ENCODE results near the gene SCAI.
A peak's percentile ranks its signal among the peaks of the same experiment; 100 is the strongest.
"Not testable (repeated sequence)": the region's sequence is repeated elsewhere in the genome, so short reads cannot be mapped to it uniquely, and the experiment has no call there.

The SCAI gene

DNA sequence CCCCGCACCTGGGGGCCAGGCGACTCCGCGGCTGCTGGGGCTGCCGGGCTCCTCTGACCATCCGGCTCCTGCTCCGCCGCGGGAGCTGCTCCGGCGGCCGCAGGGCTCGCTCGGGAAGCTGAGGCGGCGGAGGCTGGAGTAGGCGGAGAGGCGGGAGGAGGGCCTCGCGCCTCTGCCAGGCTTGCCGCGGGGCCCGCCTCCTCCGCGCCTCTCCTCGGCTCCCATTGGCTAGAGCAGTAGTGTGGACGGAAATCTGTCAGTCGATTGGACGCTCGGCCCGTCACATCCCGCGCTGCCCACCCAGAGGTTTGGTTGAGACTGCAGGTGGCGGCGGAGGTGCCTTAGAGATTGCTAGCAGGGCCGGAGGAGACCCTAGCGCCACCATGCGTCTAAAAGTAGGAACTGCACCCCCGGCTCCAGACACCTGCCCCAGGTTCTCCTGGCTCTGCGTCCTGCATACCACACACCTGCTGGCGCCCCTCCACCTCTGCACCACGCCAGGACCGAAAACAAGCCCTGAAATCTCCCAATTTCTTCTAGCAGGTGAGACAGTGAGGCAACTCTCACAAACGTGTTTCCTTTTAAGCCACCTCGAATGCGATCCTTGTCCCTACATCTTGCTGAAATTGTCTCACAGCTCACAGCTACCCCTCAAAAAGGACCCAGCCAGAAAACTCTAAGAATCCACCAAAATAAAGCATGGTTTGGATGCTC, at the start of gene SCAI:
Gene SCAI, minus strand, starts transcription at position 152 of the 714 bp plus-strand sequence. Its CDS starts 91 bp downstream, at position 61.
- peak; percentile 99 to 100 for ATAC-seq

DNA sequence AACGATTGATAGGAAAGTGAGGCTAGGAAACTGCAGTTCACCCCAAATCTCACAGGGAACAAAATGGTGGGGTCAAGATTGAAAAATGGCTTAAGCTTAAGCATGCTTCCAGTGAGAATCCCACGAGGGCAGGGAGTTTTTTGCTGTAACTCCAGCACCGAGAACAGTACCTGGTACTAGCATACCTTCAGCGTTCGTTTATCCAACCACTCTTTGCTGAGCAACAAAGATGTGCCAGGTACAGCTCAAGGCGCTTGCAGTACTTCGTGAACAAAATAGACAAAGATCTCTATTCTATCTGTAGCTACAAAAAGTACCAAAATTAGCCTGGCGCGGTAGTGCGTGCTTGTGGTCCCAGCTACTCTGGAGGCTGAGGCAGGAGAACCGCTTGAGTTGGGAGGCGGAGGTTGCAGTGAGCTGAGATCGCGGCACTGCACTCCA, 47.1 kb upstream of the SCAI start:
- ATAC-seq, result no peak

DNA sequence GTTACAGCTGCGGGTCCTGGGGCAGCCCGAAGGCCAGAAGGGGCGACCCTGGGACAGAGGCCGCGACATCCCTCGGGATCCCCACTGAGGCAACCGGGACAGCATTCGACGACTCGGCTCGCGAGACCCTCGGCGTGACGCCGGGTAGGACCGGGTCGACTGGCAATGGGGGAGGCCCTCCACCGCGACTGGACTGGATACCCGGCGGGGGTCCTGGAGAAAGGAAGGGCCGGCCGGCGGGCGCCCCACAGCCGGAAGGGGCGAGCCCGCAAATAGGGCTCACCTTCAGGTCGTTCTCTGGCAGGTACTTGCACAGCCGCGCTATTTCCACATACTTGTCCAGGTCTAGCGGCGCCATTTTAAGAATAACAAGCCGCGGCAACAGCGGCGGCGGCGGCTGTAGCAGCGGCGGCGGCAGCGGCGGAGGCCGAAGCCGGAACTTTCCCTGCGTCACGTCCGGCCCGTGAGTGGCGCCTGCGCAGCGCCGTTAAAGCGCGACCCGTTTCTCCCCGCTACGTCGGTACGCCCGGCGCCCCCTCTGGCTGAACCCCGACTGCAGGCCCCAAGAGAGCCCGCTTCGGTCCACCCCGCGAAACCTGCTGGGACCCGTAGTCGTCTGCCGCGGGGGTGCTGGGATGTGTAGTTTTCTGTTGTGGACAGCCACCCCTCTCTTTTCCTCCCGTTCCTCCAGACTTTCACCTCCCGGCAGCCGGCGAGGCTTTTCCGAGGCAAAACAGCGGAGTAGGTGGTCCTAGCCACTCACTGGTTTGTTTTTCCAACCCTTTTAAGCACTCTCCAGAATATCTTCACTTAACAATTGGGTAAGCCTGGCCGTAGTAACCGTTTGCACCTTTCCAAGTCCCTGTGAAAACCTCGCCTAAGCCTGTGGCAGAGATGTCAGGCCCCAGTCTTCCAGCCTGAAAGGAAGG, 46.3 kb upstream of the SCAI start, which contains the start of gene PPP6C:
Gene PPP6C, minus strand, starts transcription at position 443 of the 929 bp plus-strand sequence. Its CDS starts 85 bp downstream, at position 358.
- ATAC-seq, result peak; percentile 95 to 97

DNA sequence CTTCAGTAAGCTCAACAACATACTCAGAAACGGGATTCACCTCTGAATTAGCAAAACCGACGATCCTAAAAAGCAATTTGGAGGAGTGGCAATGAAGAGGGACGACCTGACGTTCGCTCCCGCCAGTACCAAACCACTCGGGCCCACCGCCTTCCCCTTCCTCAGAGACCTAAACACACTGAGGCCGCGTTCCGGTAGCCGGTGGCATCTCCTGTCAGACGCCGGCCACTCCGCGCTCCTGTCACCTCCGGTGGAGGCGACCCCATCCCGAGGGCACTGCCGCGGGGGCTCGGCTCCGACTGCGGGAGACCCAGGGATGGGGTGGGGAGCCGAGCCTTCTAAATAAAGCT, 45.7 kb upstream of the SCAI start:
- ATAC-seq, result peak in 1 of 2 donors; percentile 4

DNA sequence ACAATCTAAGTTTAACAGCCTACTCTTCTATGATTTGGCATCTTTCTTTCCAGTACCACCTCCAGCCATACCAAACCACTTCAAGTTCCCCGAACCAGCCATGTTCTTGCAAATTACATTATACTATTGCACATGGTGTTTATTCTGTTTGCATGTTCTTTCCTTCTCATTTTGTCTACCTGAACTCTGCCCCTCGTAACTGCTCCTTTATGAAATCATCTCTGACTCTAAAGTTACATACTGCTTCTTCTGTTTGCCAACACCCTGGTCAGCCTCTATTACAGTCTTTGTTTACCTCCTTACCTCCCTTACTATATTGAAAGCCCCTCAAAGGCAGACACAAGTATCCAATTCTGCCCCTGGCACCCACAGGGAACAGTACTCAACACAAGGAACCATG, 40.2 kb upstream of the SCAI start:
- no peak for ATAC-seq

DNA sequence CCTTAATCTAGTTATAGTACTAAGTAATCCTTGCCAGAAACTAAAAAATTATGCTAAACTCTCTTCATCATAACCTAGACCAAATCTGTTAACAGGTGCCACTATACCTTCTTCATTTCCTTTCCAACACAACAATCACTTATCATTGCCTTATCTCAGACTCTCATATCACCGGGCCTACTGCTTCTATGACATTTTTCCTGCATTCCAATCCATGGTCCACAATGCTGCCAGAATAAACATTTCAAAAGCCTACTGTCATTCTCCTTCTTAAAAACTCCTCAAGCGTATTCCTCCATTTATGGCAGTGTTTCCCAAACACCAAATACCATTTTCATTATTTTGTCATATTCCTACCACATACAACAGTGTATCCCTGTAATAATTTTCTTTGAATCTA, 39.7 kb upstream of the SCAI start:
- no peak for ATAC-seq

DNA sequence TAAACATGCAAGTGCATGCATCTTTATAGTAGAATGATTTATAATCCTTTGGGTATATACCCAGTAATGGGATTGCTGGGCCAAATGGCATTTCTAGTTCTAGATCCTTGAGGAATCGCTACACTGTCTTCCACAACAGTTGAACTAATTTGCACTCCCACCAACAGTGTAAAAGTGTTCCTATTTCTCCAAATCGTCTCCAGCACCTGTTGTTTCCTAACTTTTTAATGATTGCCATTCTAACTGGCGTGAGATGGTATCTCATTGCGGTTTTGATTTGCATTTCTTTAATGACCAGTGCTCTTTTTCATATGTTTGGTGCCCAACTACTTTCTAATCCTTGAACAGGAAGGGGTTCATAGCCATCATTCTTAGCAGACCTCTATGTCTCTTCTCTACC, 38.4 kb upstream of the SCAI start:
- ATAC-seq, result not testable (repeated sequence)

DNA sequence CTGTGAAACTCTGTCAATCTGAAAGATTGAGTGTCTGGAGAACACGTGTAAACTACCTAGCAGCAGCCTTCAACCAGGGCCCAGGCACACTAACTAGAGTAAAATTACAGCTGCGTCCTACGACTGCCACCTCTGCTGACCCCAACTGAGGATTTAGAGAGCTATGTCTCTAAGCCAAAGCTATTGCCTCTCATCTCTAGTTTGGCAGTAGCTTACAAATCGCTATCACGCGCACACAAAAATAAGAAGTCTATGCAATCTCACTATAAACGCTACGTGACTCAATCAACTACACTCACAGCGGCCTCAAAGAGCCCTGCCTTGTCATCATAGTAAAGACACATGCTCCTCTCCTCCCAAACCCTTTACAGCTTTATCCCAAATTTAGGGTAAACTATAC, 37.5 kb upstream of the SCAI start:
- no peak for ATAC-seq

DNA sequence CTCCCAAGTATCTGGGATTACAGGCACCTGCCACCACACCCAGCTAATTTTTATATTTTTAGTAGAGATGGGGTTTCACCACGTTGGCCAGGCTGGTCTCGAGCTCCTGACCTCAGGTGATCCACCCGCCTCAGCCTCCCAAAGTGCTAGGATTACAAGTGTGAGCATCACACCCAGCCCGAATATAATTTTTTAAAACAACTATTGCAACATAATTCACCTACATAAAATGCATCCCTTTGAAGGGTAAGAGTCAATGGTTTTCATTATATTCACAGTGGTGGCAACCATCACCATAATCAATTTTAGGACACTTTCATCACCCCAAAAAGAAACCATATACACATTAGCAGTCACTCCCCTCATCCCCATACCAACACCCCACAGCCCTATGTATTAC, 36.4 kb upstream of the SCAI start:
- ATAC-seq, result not testable (repeated sequence)

DNA sequence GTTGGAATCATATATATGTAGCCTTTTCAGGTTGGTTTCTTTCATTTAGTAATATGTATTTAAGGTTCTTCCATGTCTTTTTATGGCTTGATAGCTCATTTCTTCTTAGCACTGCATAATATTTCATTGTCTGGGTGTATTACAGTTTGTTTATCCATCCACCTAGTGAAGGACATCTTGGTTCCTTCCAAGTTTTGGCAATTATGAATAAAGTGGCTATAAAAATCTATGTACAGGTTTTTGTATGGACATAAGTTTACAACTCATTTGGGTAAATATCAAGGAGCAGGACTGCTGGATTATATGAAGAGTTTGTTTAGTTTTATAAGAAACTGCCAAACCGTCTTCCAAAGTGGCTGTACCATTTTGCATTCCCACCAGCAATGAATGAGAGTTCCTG, 34.6 kb upstream of the SCAI start:
- ATAC-seq, result no peak

DNA sequence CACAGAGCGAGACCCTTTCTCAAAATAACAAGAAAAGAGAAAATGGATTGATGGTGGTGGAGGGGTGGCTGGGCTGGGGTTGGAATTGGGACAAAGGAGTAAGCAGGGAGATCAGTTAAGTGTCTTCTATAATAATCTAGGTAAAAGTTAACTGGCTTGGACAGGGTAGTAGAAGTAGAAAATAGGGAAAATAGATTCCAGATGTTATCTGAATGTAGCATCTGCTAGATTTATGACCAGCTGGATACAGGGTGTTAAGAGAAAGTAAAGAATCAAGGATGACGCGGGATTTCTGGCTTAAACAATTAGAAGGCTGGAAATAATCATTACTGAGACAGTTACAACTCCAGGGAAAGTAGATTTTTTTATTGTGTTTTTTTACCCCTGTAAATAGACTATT, 33.3 kb upstream of the SCAI start:
- ATAC-seq, result no peak

DNA sequence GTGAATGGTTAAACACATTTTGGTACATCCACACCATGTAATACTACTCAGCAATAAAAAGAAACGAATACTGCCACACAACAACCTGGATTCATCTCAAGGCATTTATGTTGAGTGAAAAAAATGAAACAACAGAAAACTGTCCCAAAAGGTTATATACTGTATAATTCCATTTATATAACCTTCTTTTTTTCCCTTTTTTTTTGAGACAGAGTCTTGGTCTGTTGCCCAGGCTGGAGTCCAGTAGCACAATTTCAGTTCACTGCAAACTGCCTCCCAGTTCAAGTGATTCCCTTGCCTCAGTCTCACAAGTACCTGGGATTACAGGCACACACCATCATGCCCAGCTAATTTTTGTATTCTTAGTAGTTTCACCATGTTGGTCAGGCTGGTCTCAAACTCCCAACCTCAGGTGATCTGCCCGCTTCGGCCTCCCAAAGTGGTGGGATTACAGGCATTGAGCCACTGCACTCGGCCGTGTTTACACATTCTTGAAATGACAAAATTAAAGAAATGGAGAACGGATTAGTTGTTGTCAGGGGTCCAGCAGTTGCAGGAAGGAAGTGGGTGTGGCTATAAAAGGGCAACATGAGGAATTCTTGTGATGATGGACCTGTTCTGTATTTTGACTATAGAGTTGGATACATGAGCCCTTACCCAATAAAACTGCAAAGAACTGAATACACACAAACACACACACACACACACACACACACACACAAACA, 28.9 kb upstream of the SCAI start:
- no peak for ATAC-seq

DNA sequence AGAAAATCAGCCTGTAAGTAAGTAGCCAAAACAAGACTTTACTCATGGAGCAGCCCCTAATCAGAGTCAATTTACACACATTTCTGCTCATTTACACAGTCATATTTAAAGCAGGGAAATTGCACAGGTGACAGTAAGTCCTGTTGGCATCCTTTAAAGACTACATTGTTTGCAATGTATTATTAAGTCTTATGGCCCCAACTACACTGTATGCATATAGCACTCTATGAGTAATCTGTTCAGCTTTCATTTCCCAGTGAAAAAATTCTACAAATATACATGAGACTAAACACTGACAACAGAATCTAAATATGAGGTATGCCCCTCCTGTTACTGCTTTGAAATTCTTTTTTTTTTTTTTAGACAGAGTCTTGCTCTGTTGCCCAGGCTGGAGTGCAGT, 26.6 kb upstream of the SCAI start:
- no peak for ATAC-seq

DNA sequence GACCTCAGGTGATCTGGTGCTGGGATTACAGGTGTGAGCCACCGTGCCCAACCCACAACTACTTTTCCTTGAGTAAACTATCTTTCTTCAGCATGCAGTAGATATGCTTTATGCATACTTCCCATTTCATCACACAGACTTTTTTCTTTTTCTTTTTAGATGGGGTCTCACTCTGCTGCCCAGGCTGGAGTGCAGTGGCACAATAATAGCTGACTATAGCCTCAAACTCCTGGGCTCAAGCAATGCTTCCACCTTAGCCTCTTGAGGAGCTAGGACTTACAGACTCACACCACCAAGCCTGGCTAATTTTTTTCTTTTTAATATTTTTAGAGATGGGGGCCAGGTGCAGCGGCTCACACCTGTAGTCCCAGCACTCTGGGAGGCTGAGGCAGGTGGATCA, 23.4 kb upstream of the SCAI start:
- ATAC-seq, result no peak

DNA sequence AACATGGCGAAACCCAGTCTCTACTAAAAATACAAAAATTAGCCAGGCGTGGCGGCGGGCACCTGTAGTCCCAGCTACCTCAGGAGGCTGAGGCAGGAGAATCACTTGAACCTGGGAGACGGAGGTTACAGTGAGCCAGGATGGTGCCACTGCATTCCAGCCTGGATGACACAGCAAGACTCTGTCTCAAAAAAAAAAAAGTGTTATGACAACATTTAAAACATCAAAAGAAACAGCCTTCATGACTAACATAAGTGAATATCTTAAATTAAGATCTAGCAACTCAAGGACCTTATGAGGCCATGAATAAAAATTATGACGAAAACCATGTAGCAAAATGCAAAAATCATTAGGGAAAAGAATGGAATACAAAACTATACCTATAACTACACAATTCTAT, 19.6 kb upstream of the SCAI start:
- not testable (repeated sequence) for ATAC-seq

DNA sequence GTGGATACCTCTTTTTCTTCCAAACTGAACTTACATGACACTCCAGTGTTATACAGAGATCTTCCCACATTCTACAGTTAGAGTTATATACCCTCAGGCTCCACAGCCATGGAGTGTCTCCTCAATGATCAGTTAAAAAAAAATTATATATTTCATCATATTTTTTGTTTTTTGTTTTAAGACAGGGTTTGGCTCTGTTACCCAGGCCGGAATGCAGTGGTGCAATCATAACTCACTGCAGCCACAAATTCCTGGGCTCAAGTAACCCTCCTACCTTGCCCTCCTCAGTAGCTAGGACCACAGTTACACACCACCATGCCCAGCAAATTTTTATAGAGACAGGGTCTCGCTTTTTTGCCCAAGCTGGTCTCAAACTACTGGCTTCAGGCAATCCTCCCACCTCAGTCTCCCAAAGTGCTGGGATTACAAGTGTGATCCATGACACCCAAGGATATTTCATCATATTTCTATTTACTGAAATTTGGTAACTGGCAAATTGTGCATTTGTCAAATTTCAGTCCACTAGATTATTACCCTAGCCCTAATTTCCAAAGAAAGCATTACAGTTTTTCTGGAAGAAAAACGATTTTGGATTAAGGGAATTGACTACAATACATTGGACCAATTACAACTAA, 18.1 kb upstream of the SCAI start:
- no peak for ATAC-seq

DNA sequence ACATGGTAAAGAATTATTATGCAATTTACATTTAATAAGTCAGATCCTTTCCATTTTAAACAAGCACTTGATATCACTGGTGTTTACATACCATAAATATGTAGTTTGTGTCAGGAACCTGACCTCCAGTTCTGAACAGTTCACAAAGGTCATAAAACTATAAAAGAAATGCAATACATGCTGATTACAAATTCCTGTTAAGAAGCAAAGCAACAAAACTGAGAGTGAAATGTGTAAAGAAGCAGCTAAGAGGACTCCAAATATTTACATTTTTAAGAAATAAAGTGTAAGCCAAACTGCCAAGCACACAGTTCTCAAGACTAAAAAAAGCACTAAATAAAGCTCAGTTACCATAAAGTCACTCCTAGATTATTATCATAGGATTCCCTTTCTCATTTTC, 17.4 kb upstream of the SCAI start:
- ATAC-seq, result no peak

DNA sequence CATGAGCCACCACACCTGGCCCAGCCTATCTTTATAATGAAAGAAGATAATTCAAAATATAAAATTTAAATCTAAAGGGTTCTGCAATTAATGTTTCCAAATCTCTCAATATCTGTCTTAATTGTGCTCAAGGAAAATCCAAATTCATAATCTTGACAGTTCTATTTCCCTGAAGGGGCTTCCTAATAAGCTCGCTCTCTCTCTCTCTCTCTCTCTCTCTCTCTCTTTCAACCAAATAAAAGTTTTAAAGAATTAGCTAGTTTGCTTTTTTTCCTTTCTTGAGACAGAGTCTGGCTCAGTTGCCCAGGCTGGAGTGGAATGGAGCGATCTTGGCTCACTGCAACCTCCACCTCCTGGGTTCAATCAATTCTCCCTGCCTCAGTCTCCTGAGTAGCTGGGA, 13.2 kb upstream of the SCAI start:
- ATAC-seq, result no peak

DNA sequence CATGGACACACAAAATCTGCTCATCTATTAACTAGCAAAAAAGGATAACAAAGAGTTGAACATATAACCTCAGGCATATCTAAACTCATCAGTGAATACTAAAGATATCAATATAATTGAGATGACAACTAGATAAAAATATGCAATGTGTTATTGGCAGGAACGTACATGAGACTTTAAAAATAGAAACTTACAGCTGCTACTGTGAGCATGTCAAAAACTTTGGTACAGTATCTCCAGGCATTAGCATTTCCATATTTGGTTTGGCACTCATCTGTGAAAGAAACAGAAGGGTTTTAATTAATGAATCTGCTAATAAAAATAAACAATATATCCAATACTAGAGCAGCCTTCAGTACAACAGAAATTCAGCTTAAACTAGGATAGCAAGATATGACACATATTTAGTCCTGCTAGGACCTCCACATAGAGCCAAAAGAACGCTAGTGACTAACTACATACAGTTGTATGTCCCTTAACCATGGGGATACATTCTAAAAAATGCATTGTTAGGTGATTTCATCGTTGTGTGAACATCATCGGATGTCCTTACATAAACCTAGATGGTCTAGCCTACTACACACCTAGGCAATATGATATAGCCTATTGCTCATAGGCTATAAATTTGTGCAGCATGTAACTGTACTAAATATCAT, 10.5 kb upstream of the SCAI start:
- ATAC-seq, result no peak

DNA sequence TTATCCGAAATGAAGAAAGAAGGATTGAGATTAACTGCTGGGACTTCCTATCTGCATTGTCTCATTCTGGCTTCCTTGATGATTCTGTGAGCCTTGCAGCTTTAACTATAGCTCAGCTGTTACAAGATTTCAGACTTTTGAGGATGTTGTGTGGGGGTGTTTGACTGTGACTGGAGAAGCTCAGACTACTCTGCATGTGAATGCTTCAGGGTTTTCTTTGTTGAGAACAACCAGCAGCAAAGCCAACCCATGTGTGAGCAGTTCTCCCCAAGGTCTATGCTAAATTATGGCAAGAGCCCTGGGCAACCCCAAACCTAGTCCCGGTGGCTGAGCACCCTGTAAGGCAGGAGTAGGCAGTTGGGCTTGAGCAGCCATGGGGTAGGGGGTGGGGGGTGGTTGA, 8.4 kb upstream of the SCAI start:
- no peak for ATAC-seq

DNA sequence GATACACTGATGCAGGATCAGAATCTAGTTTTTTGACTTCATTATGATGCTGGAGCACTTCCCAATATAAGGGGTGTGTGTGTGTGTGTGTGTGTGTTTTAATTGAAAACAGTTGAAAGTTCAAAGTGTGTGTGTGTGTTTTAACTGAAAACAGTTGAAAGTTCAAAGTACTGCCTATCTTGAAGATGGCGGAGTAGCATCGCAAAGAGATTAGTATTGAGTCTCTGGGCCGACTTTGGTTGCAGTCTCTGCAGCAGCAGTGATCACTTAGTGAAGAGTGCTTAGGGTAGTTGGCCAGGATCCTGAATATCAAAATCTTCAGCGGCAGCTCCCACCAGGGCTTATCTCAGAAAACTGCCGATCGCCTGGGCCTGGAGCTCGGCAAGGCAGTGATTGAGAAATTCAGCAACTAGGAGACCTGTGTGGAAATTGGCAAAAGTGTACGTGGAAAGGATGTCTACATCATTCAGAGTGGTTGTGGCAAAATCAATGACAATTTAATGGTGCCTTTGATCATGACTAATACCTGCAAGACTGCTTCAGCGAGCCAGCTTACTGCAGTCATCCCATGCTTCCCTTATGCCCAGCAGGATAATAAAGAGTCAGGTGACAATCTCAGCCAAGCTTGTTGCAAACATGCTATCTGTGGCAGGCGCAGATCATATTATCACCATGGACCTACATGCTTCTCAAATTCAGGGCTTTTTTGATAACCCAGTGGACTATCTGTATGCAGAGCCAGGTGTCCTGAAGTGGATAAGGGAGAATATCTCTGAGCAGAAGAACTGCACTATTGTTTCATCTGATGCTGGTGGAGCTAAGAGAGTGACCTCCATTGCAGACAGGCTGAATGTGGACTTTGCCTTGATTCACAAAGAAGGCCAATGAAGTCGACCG, 7.3 kb upstream of the SCAI start:
- no peak for ATAC-seq

Data from activated CD4-positive, CD25-positive, alpha-beta regulatory T cell treated with anti-CD3 and anti-CD28 coated beads, Interleukin-2, amount 50 U/mL, for 24 hours (primary cell).